Panc1 (cell line): ENCODE results near the gene PEX6.

Experiments used
- POLR2AphosphoS5 ChIP-seq: IDR thresholded peaks from 2 replicates; pipeline ENCODE4 v1.6.1; 2012; ENCODE audit warnings: mild to moderate bottlenecking, low read depth, low read length, moderate library complexity
- REST ChIP-seq, 2 experiments: IDR thresholded peaks; 2 replicates each; pipeline ENCODE4 v1.6.1; 2011 to 2012; ENCODE audit warnings: low read depth in 2 of 2, control low read depth in 1 of 2, low read length in 1 of 2, mild to moderate bottlenecking in 1 of 2, moderate library complexity in 1 of 2; ENCODE audit not compliant: insufficient read depth in 1 of 2
- SIN3A ChIP-seq: IDR thresholded peaks from 2 replicates; pipeline ENCODE4 v1.6.1; 2012; ENCODE audit warnings: low read depth, mild to moderate bottlenecking, low read length, moderate library complexity, borderline replicate concordance; ENCODE audit not compliant: insufficient read depth
- TCF7L2 ChIP-seq: IDR thresholded peaks from 2 replicates; pipeline ENCODE4 v1.6.1; 2011; ENCODE audit warnings: mild to moderate bottlenecking, low read depth, low read length, inconsistent platforms
- TF ChIP-seq, protein P1 (sequence below): fragments of 450-650 bp; IDR thresholded peaks from 2 replicates; pipeline ENCODE4 v1.5.1; 2017; ENCODE audit warnings: mild to moderate bottlenecking

DNA sequence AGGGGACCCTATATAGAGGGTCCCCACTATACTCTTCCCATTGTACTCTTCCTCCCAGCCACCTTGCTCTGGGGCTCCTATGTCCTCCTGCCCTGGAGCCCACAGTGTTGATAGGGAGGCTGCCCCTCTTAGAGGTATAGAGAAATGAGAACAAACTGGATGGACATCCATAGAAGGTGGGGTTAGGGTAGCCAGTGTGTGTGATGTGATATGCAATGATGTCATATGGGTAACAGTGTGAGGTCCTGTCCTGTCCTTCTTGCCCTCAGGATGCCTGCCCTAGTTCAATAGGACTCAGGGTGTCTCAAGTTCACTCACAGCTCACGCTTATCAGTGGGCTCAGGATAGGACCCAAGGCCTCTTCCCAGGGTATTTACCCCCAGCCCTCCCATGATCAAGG is 62.7 kb downstream of the PEX6 start:
- TF ChIP-seq, protein P1, sequence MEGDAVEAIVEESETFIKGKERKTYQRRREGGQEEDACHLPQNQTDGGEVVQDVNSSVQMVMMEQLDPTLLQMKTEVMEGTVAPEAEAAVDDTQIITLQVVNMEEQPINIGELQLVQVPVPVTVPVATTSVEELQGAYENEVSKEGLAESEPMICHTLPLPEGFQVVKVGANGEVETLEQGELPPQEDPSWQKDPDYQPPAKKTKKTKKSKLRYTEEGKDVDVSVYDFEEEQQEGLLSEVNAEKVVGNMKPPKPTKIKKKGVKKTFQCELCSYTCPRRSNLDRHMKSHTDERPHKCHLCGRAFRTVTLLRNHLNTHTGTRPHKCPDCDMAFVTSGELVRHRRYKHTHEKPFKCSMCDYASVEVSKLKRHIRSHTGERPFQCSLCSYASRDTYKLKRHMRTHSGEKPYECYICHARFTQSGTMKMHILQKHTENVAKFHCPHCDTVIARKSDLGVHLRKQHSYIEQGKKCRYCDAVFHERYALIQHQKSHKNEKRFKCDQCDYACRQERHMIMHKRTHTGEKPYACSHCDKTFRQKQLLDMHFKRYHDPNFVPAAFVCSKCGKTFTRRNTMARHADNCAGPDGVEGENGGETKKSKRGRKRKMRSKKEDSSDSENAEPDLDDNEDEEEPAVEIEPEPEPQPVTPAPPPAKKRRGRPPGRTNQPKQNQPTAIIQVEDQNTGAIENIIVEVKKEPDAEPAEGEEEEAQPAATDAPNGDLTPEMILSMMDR: no peak
- no peak for TF ChIP-seq POLR2AphosphoS5
- TF ChIP-seq REST (IDR thresholded peaks at IDR 0.05; ENCODE audit: insufficient read depth in 1 of 2, low read depth in 2 of 2, low read length in 1 of 2): no peak
- no peak for TF ChIP-seq TCF7L2
- no peak for TF ChIP-seq SIN3A
